SK-N-SH (cell line): Measurements from ENCODE around the gene TMEM170B. TPM values are rescaled to one million over a fixed set of nuclear protein-coding genes. Genes with fewer than 3 reads are reported as not detected.

ENCODE experiments used
- CTCF ChIA-PET: fragments of 300-600, 350-600 bp; formaldehyde crosslinking; extraction: SDS; loops from one replicate; lab custom pipeline; 2021; lab: Yijun Ruan, JAX
- POLR2A ChIA-PET: fragments of 350-600 bp; sonication (Branson Sonifier 250); formaldehyde crosslinking; extraction: SDS; loops from one replicate; lab custom pipeline; 2020; ENCODE audit warnings: antibody characterized with exemption, inconsistent platforms; lab: Yijun Ruan, JAX
- DNase-seq: peaks from one replicate; pipeline ENCODE4 v3.0.0; 2012
- H2AFZ ChIP-seq: fragments of 200-600 bp; sonication (generic); 2 replicates; pipeline ENCODE4 v1.8.1; 2016; ENCODE audit warnings: antibody characterized with exemption, mild to moderate bottlenecking, low read depth
- H3F3A ChIP-seq: fragments of 200-600 bp; sonication (generic); replicated peaks from 2 replicates; pipeline ENCODE3; 2016; ENCODE audit warnings: antibody characterized with exemption, mild to moderate bottlenecking; ENCODE audit not compliant: insufficient read depth
- H3K27ac ChIP-seq, 2 experiments: fragments of 200-500 bp in 1 of 2; fragments of 200-600 bp in 1 of 2; sonication (Bioruptor generic) in 1 of 2; sonication (generic), shearing (Covaris generic) in 1 of 2; 2 replicates each; pipeline versions ENCODE4 v1.5.1 to v1.6.1; 2014 to 2016; ENCODE audit warnings: low read depth in 2 of 2, inconsistent platforms in 1 of 2, low read length in 1 of 2, mild to moderate bottlenecking in 1 of 2, mixed read lengths in 1 of 2
- H3K27me3 ChIP-seq: fragments of 200-600 bp; sonication (generic), shearing (Covaris generic); 2 replicates; pipeline ENCODE4 v1.6.1; 2016; ENCODE audit warnings: mixed run types; ENCODE audit not compliant: insufficient read depth
- H3K36me3 ChIP-seq, 2 experiments: fragments of 200-500 bp in 1 of 2; fragments of 200-600 bp in 1 of 2; sonication (Bioruptor generic) in 1 of 2; sonication (generic) in 1 of 2; replicated peaks in 1 of 2; 2 replicates each; pipeline versions ENCODE3 to v1.5.1; 2014 to 2016; ENCODE audit warnings: low read length in 1 of 2, mild to moderate bottlenecking in 1 of 2; ENCODE audit not compliant: insufficient read depth in 2 of 2, control insufficient read depth in 1 of 2
- H3K4me1 ChIP-seq, 2 experiments: fragments of 200-500 bp in 1 of 2; fragments of 200-600 bp in 1 of 2; sonication (Bioruptor generic) in 1 of 2; sonication (generic), shearing (Covaris generic) in 1 of 2; 2 replicates each; pipeline versions ENCODE4 v1.5.1 to v1.6.1; 2014 to 2016; ENCODE audit warnings: low read depth in 1 of 2, low read length in 1 of 2, mixed run types in 1 of 2; ENCODE audit not compliant: insufficient read depth in 2 of 2, control insufficient read depth in 1 of 2
- H3K4me2 ChIP-seq: fragments of 200-600 bp; sonication (generic), shearing (Covaris generic); 2 replicates; pipeline ENCODE4 v1.6.1; 2017; ENCODE audit warnings: mixed run types
- H3K4me3 ChIP-seq, 2 experiments: fragments of 200-500 bp in 1 of 2; fragments of 200-600 bp in 1 of 2; sonication (Bioruptor generic) in 1 of 2; sonication (generic), shearing (Covaris generic) in 1 of 2; 2 replicates each; pipeline versions ENCODE4 v1.5.1 to v1.8.1; 2014 to 2016; ENCODE audit warnings: low read depth in 2 of 2, inconsistent platforms in 1 of 2, low read length in 1 of 2, mild to moderate bottlenecking in 1 of 2, mixed read lengths in 1 of 2, moderate library complexity in 1 of 2
- H3K79me2 ChIP-seq: fragments of 200-600 bp; sonication (generic); 2 replicates; pipeline ENCODE4 v1.8.1; 2017; ENCODE audit warnings: mild to moderate bottlenecking; ENCODE audit not compliant: insufficient read depth
- H3K9ac ChIP-seq: fragments of 200-600 bp; sonication (generic); 2 replicates; pipeline ENCODE4 v1.6.1; 2017; ENCODE audit warnings: mixed run types
- H3K9me2 ChIP-seq: fragments of 200-600 bp; sonication (generic); 2 replicates; pipeline ENCODE4 v1.6.1; 2017; ENCODE audit warnings: mixed run types
- H3K9me3 ChIP-seq: fragments of 200-600 bp; sonication (generic); 2 replicates; pipeline ENCODE4 v1.6.1; 2017; ENCODE audit warnings: mixed run types, mild to moderate bottlenecking, moderate library complexity
- H4K20me1 ChIP-seq: fragments of 200-600 bp; sonication (generic); 2 replicates; pipeline ENCODE4 v1.6.1; 2017; ENCODE audit warnings: mild to moderate bottlenecking, mixed run types; ENCODE audit not compliant: insufficient read depth
- CHD2 ChIP-seq: fragments of 150-350 bp; IDR thresholded peaks from 2 replicates; pipeline ENCODE4 v1.6.1; 2018; ENCODE audit warnings: low read length; ENCODE audit not compliant: partially characterized antibody
- ELF1 ChIP-seq: IDR thresholded peaks from 2 replicates; pipeline ENCODE4 v1.4.0; 2012
- EZH2phosphoT487 ChIP-seq: fragments of 200-600 bp; sonication (generic); IDR thresholded peaks from 2 replicates; pipeline ENCODE4 v1.6.1; 2017; ENCODE audit warnings: low read depth, mixed run types, mild to moderate bottlenecking, antibody characterized with exemption, moderate library complexity, borderline replicate concordance
- FOSL2 ChIP-seq: IDR thresholded peaks from 2 replicates; pipeline ENCODE4 v1.4.0; 2012; ENCODE audit warnings: low read depth, mild to moderate bottlenecking, moderate library complexity, borderline replicate concordance
- FOXJ3 ChIP-seq: sonication (generic); formaldehyde crosslinking; IDR thresholded peaks from 2 replicates; pipeline ENCODE4 v1.5.1; 2020; ENCODE audit warnings: mild to moderate bottlenecking, missing genetic modification reagents
- FOXM1 ChIP-seq: IDR thresholded peaks from 2 replicates; pipeline ENCODE4 v1.4.0; 2012; ENCODE audit warnings: low read depth, mild to moderate bottlenecking
- GABPA ChIP-seq: IDR thresholded peaks from 2 replicates; pipeline ENCODE4 v1.4.0; 2012; ENCODE audit warnings: low read depth, mild to moderate bottlenecking
- MAX ChIP-seq: IDR thresholded peaks from 2 replicates; pipeline ENCODE4 v1.4.0; 2012; ENCODE audit warnings: low read depth
- MEF2A ChIP-seq: IDR thresholded peaks from 2 replicates; pipeline ENCODE4 v1.4.0; 2012; ENCODE audit warnings: low read depth, borderline replicate concordance
- MXI1 ChIP-seq: IDR thresholded peaks from 2 replicates; pipeline ENCODE4 v1.6.1; 2012; ENCODE audit warnings: mild to moderate bottlenecking, low read depth, low read length, improper control_type of control experiment
- NFIC ChIP-seq: IDR thresholded peaks from 2 replicates; pipeline ENCODE4 v1.4.0; 2012; ENCODE audit warnings: borderline replicate concordance
- PBX3 ChIP-seq: IDR thresholded peaks from 2 replicates; pipeline ENCODE4; 2012
- POLR2AphosphoS5 ChIP-seq: IDR thresholded peaks from 2 replicates; pipeline ENCODE4 v1.6.1; 2012; ENCODE audit warnings: low read depth, low read length
- RCOR1 ChIP-seq: fragments of 150-350 bp; IDR thresholded peaks from 2 replicates; pipeline ENCODE4 v1.6.1; 2017; ENCODE audit warnings: antibody characterized with exemption, low read length
- RFX5 ChIP-seq: IDR thresholded peaks from 2 replicates; pipeline ENCODE4 v1.6.1; 2012; ENCODE audit warnings: mild to moderate bottlenecking, improper control_type of control experiment, low read length
- TCF12 ChIP-seq: IDR thresholded peaks from 2 replicates; pipeline ENCODE4 v1.4.0; 2012
- TEAD4 ChIP-seq: IDR thresholded peaks from 2 replicates; pipeline ENCODE4 v1.4.0; 2012; ENCODE audit warnings: mild to moderate bottlenecking, borderline replicate concordance; ENCODE audit not compliant: insufficient read depth
- YY1 ChIP-seq: IDR thresholded peaks from 2 replicates; pipeline ENCODE4 v1.4.0; 2012; ENCODE audit warnings: low read depth, mild to moderate bottlenecking
- ZBTB33 ChIP-seq: IDR thresholded peaks from 2 replicates; pipeline ENCODE4 v1.4.0; 2012; ENCODE audit warnings: low read depth, borderline replicate concordance
- WGBS: methylation state at CpG from one replicate; pipeline ENCODE4 v1.1.6; 2017; ENCODE audit warnings: low lambda C conversion rate; 5-methylcytosine and 5-hydroxymethylcytosine counted together
- polyA plus RNA-seq, 3 experiments: library from polyadenylated mRNA; depleted of rRNA; stranded (reverse); fragments of >200 nt; gene quantifications; 2 replicates each; pipeline ENCODE4 v1.2.3, GENCODE V29; 2012

Gene TMEM170B
- polyA plus RNA-seq, 1 of the 3 experiments (the other 2 are of a cell fraction), result 0.44 TPM

- Histone ChIP-seq H3F3A (no peaks in the 10 kb centered on the region), H3K4me2 (no peak overlapping the region), H3K9me3 (peaks cover 6% of the 10 kb centered on the region; the same call in 1 of the 2 replicates), H3K79me2 (no peaks in the 10 kb centered on the region), H4K20me1 (no peaks in the 10 kb centered on the region), H3K9me2 (no peaks in the 10 kb centered on the region), H3K27ac (no peak overlapping the region), H3K4me1 (no peaks in the 10 kb centered on the region), H3K9ac (no peak overlapping the region), H3K27me3 (no peaks in the 10 kb centered on the region), H3K36me3 (no peaks in the 10 kb centered on the region), H3K4me3 (no peak overlapping the region), H2AFZ (no peak overlapping the region)
- 58% methylated on average over 3 of the region's 3 CpGs for WGBS
- DNase-seq, result no peak
- TF ChIP-seq PBX3 (no peak), ELF1 (no peak), ZBTB33 (no peak), GABPA (no peak), TCF12 (no peak), NFIC (no peak), EZH2phosphoT487 (no peak), YY1 (no peak), CHD2 (no peak), POLR2AphosphoS5 (no peak), MAX (no peak), MEF2A (no peak), FOSL2 (no peak), FOXJ3 (no peak), TEAD4 (no peak), MXI1 (no peak), FOXM1 (no peak), RFX5 (no peak)
- ChIA-PET CTCF (interaction anchor here (0.8 to 2.0 kb wide), 2 partner anchors 18 to 59 kb away, joined by 3 to 10 read pairs; no protein-coding TSS in a partner anchor), POLR2A (no interaction called here)
Observed at GRCh38 chr6:11514672-11515071, 22.9 kb upstream of the TMEM170B start.

GRCh38 chr6:11515763-11516162 is 21.8 kb upstream of the TMEM170B start:
- WGBS, result 37% methylated on average over 3 of the region's 3 CpGs
- Histone ChIP-seq H3K9ac (no peak overlapping the region), H4K20me1 (no peaks in the 10 kb centered on the region), H3K9me3 (peaks cover 6% of the 10 kb centered on the region; the same call in 1 of the 2 replicates), H3K4me2 (no peak overlapping the region), H3K36me3 (no peaks in the 10 kb centered on the region), H3K9me2 (no peaks in the 10 kb centered on the region), H3K79me2 (no peaks in the 10 kb centered on the region), H3K4me3 (no peak overlapping the region), H3F3A (no peaks in the 10 kb centered on the region), H3K27ac (no peak overlapping the region), H2AFZ (no peak overlapping the region), H3K4me1 (no peaks in the 10 kb centered on the region), H3K27me3 (no peaks in the 10 kb centered on the region)
- DNase-seq, result no peak
- TF ChIP-seq RCOR1, result no peak
- CTCF ChIA-PET, result interaction anchor here (0.8 to 2.0 kb wide), 5 partner anchors 14 to 60 kb away, joined by 3 to 10 read pairs (median 3); no protein-coding TSS in a partner anchor
- POLR2A ChIA-PET, result no interaction called here
